SK-N-SH (cell line): Measurements from ENCODE around the gene BRICD5.

Source experiments
- CTCF ChIP-seq: fragments of 200-600 bp; sonication (generic); IDR thresholded peaks from 2 replicates; pipeline ENCODE4 v1.6.1; 2017; ENCODE audit warnings: antibody characterized with exemption, mild to moderate bottlenecking, moderate library complexity
- ELF1 ChIP-seq: IDR thresholded peaks from 2 replicates; pipeline ENCODE4 v1.4.0; 2012
- EP300 ChIP-seq, 2 experiments: IDR thresholded peaks; 2 replicates each; pipeline versions ENCODE4 v1.4.0 to v1.6.1; 2012; ENCODE audit warnings: borderline replicate concordance in 1 of 2, low read depth in 1 of 2, low read length in 1 of 2
- EZH2phosphoT487 ChIP-seq: fragments of 200-600 bp; sonication (generic); IDR thresholded peaks from 2 replicates; pipeline ENCODE4 v1.6.1; 2017; ENCODE audit warnings: low read depth, mixed run types, mild to moderate bottlenecking, antibody characterized with exemption, moderate library complexity, borderline replicate concordance
- FOXJ3 ChIP-seq: sonication (generic); formaldehyde crosslinking; IDR thresholded peaks from 2 replicates; pipeline ENCODE4 v1.5.1; 2020; ENCODE audit warnings: mild to moderate bottlenecking, missing genetic modification reagents
- JUND ChIP-seq: IDR thresholded peaks from 2 replicates; pipeline ENCODE4 v1.4.0; 2012
- POLR2AphosphoS5 ChIP-seq: IDR thresholded peaks from 2 replicates; pipeline ENCODE4 v1.6.1; 2012; ENCODE audit warnings: low read depth, low read length
- ZBTB33 ChIP-seq: IDR thresholded peaks from 2 replicates; pipeline ENCODE4 v1.4.0; 2012; ENCODE audit warnings: low read depth, borderline replicate concordance
- TF ChIP-seq, protein P1 (sequence below): IDR thresholded peaks from 2 replicates; pipeline ENCODE4 v1.6.1; 2012; ENCODE audit warnings: mild to moderate bottlenecking, low read depth, low read length, moderate library complexity
- TF ChIP-seq, protein P2 (sequence below): IDR thresholded peaks from 2 replicates; pipeline ENCODE4 v1.4.0; 2012; ENCODE audit warnings: low read depth

- no peak for TF ChIP-seq CTCF
- no peak for TF ChIP-seq ZBTB33
- TF ChIP-seq EZH2phosphoT487 = no peak
- TF ChIP-seq, protein P1, sequence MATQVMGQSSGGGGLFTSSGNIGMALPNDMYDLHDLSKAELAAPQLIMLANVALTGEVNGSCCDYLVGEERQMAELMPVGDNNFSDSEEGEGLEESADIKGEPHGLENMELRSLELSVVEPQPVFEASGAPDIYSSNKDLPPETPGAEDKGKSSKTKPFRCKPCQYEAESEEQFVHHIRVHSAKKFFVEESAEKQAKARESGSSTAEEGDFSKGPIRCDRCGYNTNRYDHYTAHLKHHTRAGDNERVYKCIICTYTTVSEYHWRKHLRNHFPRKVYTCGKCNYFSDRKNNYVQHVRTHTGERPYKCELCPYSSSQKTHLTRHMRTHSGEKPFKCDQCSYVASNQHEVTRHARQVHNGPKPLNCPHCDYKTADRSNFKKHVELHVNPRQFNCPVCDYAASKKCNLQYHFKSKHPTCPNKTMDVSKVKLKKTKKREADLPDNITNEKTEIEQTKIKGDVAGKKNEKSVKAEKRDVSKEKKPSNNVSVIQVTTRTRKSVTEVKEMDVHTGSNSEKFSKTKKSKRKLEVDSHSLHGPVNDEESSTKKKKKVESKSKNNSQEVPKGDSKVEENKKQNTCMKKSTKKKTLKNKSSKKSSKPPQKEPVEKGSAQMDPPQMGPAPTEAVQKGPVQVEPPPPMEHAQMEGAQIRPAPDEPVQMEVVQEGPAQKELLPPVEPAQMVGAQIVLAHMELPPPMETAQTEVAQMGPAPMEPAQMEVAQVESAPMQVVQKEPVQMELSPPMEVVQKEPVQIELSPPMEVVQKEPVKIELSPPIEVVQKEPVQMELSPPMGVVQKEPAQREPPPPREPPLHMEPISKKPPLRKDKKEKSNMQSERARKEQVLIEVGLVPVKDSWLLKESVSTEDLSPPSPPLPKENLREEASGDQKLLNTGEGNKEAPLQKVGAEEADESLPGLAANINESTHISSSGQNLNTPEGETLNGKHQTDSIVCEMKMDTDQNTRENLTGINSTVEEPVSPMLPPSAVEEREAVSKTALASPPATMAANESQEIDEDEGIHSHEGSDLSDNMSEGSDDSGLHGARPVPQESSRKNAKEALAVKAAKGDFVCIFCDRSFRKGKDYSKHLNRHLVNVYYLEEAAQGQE = no peak
- TF ChIP-seq FOXJ3 (CRISPR knock-in tag) = no peak
- TF ChIP-seq JUND = no peak
- TF ChIP-seq POLR2AphosphoS5 = no peak
- no peak for TF ChIP-seq EP300 (IDR thresholded peaks at IDR 0.05; ENCODE audit: borderline replicate concordance in 1 of 2, low read depth in 1 of 2, low read length in 1 of 2)
- TF ChIP-seq ELF1 = no peak
- TF ChIP-seq, protein P2, sequence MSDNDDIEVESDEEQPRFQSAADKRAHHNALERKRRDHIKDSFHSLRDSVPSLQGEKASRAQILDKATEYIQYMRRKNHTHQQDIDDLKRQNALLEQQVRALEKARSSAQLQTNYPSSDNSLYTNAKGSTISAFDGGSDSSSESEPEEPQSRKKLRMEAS = no peak
These were observed 33.1 kb downstream of the BRICD5 start for GRCh38 chr16:2177561-2177960.
